Upper lobe of left lung (tissue), 4 donors: ENCODE results near the gene IQGAP1.

Experiments used
- EP300 ChIP-seq, 4 donors: sonication (generic); formaldehyde crosslinking; IDR thresholded peaks; one replicate each; pipeline ENCODE4 v1.5.1; 2017; ENCODE audit warnings: antibody characterized with exemption in 4 of 4, control low read depth in 2 of 4
- POLR2A ChIP-seq, 4 donors: fragments of 450-650 bp; IDR thresholded peaks; one replicate each; pipeline ENCODE4 v1.5.1; 2016 to 2017; ENCODE audit warnings: antibody characterized with exemption in 4 of 4, mild to moderate bottlenecking in 2 of 4
- POLR2AphosphoS5 ChIP-seq, 2 donors: sonication (generic); formaldehyde crosslinking; IDR thresholded peaks; one replicate each; pipeline ENCODE4 v1.5.1; 2017; ENCODE audit warnings: antibody characterized with exemption in 2 of 2
- TF ChIP-seq, protein P1 (sequence below), 6 experiments: fragments of 450-650 bp in 4 of 6; fragments of 200-600 bp in 2 of 6; sonication (generic) in 2 of 6; IDR thresholded peaks; one replicate each; pipeline ENCODE4 v1.5.1; 2016 to 2019; ENCODE audit warnings: antibody characterized with exemption in 6 of 6

DNA sequence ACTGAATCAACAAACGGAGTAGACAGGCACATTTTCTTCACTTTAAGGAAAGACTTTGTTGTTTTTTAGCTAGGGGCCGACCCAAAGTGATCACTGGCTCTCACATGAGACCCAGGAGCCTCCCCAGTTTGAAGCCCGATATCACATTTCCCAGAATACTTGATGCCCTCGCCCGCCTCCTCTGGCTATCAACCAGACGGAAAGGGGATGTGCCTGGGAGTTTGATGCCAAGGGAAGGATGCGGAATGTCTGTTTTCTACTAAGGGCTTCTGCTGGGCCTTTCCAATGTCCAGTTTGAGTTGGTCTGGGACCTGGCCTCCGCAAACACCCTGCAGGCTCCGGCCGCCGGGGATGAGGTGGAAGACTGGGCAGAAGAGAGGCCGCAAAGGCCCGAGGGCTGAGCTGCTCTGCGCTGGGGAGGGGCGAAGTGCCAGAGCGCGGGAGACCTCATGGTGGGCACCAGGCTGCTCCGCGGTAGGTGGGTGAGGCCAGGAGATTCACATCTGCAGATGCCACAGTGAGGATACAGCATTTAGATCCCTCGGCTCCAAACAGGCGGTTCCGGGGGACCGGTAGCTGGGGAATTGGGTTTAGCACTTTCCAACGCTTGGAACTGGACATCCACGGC lies 36.4 kb upstream of the IQGAP1 start:
- TF ChIP-seq, protein P1, sequence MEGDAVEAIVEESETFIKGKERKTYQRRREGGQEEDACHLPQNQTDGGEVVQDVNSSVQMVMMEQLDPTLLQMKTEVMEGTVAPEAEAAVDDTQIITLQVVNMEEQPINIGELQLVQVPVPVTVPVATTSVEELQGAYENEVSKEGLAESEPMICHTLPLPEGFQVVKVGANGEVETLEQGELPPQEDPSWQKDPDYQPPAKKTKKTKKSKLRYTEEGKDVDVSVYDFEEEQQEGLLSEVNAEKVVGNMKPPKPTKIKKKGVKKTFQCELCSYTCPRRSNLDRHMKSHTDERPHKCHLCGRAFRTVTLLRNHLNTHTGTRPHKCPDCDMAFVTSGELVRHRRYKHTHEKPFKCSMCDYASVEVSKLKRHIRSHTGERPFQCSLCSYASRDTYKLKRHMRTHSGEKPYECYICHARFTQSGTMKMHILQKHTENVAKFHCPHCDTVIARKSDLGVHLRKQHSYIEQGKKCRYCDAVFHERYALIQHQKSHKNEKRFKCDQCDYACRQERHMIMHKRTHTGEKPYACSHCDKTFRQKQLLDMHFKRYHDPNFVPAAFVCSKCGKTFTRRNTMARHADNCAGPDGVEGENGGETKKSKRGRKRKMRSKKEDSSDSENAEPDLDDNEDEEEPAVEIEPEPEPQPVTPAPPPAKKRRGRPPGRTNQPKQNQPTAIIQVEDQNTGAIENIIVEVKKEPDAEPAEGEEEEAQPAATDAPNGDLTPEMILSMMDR (IDR thresholded peaks at IDR 0.05), result no peak
- TF ChIP-seq POLR2AphosphoS5 (IDR thresholded peaks at IDR 0.05) (no peak), POLR2A (IDR thresholded peaks at IDR 0.05) (no peak), EP300 (IDR thresholded peaks at IDR 0.05) (no peak)
